GM12891 (cell line): Measurements from ENCODE around the gene RAMP3.
"Not testable (repeated sequence)": the region's sequence is repeated elsewhere in the genome, so short reads cannot be mapped to it uniquely, and the experiment has no call there.

Experiments
- DNase-seq: peaks from one replicate; pipeline ENCODE4 v3.0.0; 2011; ENCODE audit warnings: low spot score; ENCODE audit not compliant: insufficient read length
- FAIRE-seq: peaks from 2 replicates; lab custom pipeline; 2011; peaks lifted over from hg19 to GRCh38; lab: Jason Lieb, UNC
- PAX5 ChIP-seq: IDR thresholded peaks from 2 replicates; pipeline ENCODE4 v1.6.1; 2011; ENCODE audit warnings: low read length, moderate library complexity, mild to moderate bottlenecking; ENCODE audit not compliant: insufficient read depth, severe bottlenecking
- POLR2A ChIP-seq: IDR thresholded peaks from 2 replicates; pipeline ENCODE4 v1.6.1; 2011; ENCODE audit warnings: low read depth, low read length, control low read depth
- POLR2AphosphoS5 ChIP-seq: IDR thresholded peaks from 2 replicates; pipeline ENCODE4 v1.6.1; 2011; ENCODE audit warnings: low read depth, low read length, control low read depth
- POU2F2 ChIP-seq: IDR thresholded peaks from 2 replicates; pipeline ENCODE4 v1.6.1; 2011; ENCODE audit warnings: low read depth, mild to moderate bottlenecking, control low read depth, low read length, moderate library complexity
- SPI1 ChIP-seq: IDR thresholded peaks from 2 replicates; pipeline ENCODE4 v1.6.1; 2011; ENCODE audit warnings: low read depth, low read length, control low read depth
- TAF1 ChIP-seq: IDR thresholded peaks from 2 replicates; pipeline ENCODE4 v1.6.1; 2011; ENCODE audit warnings: low read depth, low read length, control low read depth

Gene RAMP3

GRCh38 chr7:45146531-45147379 is 10.8 kb upstream of the RAMP3 start:
- no peak for TF ChIP-seq POLR2AphosphoS5
- FAIRE-seq (no peak), DNase-seq (no peak)

GRCh38 chr7:45147858-45148652 is 9.5 kb upstream of the RAMP3 start:
- FAIRE-seq (no peak), DNase-seq (no peak)
- no peak for TF ChIP-seq POLR2AphosphoS5
- TF ChIP-seq POLR2A = no peak
- no peak for TF ChIP-seq POU2F2
- TF ChIP-seq SPI1 = no peak
- no peak for TF ChIP-seq TAF1
- no peak for TF ChIP-seq PAX5

- FAIRE-seq = no peak
- DNase-seq = no peak
- TF ChIP-seq TAF1 (no peak), SPI1 (no peak), POLR2A (no peak), PAX5 (no peak), POLR2AphosphoS5 (no peak), POU2F2 (no peak)
Measured at GRCh38 chr7:45148653-45148973, 9.0 kb upstream of the RAMP3 start.

GRCh38 chr7:45149606-45150005 is 8.0 kb upstream of the RAMP3 start:
- no peak for TF ChIP-seq TAF1
- no peak for TF ChIP-seq SPI1
- no peak for TF ChIP-seq POLR2A
- no peak for TF ChIP-seq POLR2AphosphoS5
- no peak for TF ChIP-seq POU2F2
- TF ChIP-seq PAX5 = no peak

GRCh38 chr7:45150199-45150598 is 7.4 kb upstream of the RAMP3 start:
- FAIRE-seq = no peak
- no peak for DNase-seq
- TF ChIP-seq POU2F2 (no peak), SPI1 (no peak), POLR2AphosphoS5 (no peak), TAF1 (no peak), PAX5 (no peak), POLR2A (no peak)

More at GRCh38 chr7:45149606-45150005, 8.0 kb upstream of the RAMP3 start:
- DNase-seq = no peak
- no peak for FAIRE-seq

- no peak for FAIRE-seq
- DNase-seq = no peak
- no peak for TF ChIP-seq POU2F2
- TF ChIP-seq PAX5 = no peak
- no peak for TF ChIP-seq SPI1
- no peak for TF ChIP-seq POLR2AphosphoS5
- no peak for TF ChIP-seq POLR2A
- TF ChIP-seq TAF1 = no peak
Measured at GRCh38 chr7:45151131-45151684, 6.4 kb upstream of the RAMP3 start.

GRCh38 chr7:45151967-45152366 is 5.6 kb upstream of the RAMP3 start:
- no peak for FAIRE-seq
- DNase-seq = no peak
- TF ChIP-seq POLR2A = no peak

- TF ChIP-seq TAF1 (no peak), POLR2A (no peak), POU2F2 (no peak)
- FAIRE-seq (peak; percentile 77), DNase-seq (no peak)
Measured at GRCh38 chr7:45153233-45153632, 4.4 kb upstream of the RAMP3 start.

- not testable (repeated sequence) for DNase-seq, FAIRE-seq
Measured at GRCh38 chr7:45153861-45154260, 3.7 kb upstream of the RAMP3 start.

GRCh38 chr7:45155357-45155900 is 2.2 kb upstream of the RAMP3 start:
- DNase-seq (no peak), FAIRE-seq (no peak)
- TF ChIP-seq SPI1 = no peak
- no peak for TF ChIP-seq TAF1
- TF ChIP-seq PAX5 = no peak
- no peak for TF ChIP-seq POLR2AphosphoS5
- no peak for TF ChIP-seq POU2F2
- TF ChIP-seq POLR2A = no peak

- TF ChIP-seq SPI1 (no peak), TAF1 (no peak), PAX5 (no peak), POU2F2 (no peak), POLR2A (no peak), POLR2AphosphoS5 (no peak)
- no peak for FAIRE-seq
- DNase-seq = no peak
Measured at GRCh38 chr7:45155941-45156340, 1.6 kb upstream of the RAMP3 start.
